Left lung (tissue), 10 donors: ENCODE data around the gene CD101. TPM values are rescaled to one million over a fixed set of nuclear protein-coding genes. Genes with fewer than 3 reads are reported as not detected.

ENCODE experiments used
- ATAC-seq: fragments of 200-7000 bp; cut with Tn5 transposase; one replicate; pipeline ENCODE4 v1.9.1; 2020; ENCODE audit warnings: moderate library complexity
- DNase-seq, 4 donors: peaks; one replicate each; pipeline ENCODE4 v3.0.0-alpha.2; 2013 to 2020
- H3K27ac ChIP-seq, 2 donors: fragments of 200-600 bp; sonication (generic) in 1 of 2; one replicate each; pipeline versions ENCODE4 v1.5.0 to v1.8.0; 2020 to 2021
- H3K27me3 ChIP-seq, 2 donors: fragments of 200-600 bp; sonication (generic) in 1 of 2; one replicate each; pipeline versions ENCODE4 v1.5.0 to v1.8.0; 2020 to 2021
- H3K36me3 ChIP-seq, 2 donors: fragments of 200-600 bp; sonication (generic) in 1 of 2; one replicate each; pipeline versions ENCODE4 v1.5.0 to v1.8.0; 2020 to 2021
- H3K4me1 ChIP-seq, 2 donors: fragments of 200-600 bp; one replicate each; pipeline ENCODE4 v1.8.0; 2021
- H3K4me3 ChIP-seq, 2 donors: fragments of 200-600 bp; sonication (generic) in 1 of 2; one replicate each; pipeline versions ENCODE4 v1.5.0 to v1.8.0; 2020 to 2021; ENCODE audit warnings: mild to moderate bottlenecking in 1 of 2
- H3K9me3 ChIP-seq, 2 donors: fragments of 200-600 bp; sonication (generic) in 1 of 2; one replicate each; pipeline versions ENCODE4 v1.5.0 to v1.8.0; 2020 to 2021
- CTCF ChIP-seq, 2 donors: fragments of 200-600 bp; sonication (generic) in 1 of 2; IDR thresholded peaks; one replicate each; pipeline versions ENCODE4 v1.5.0 to v1.8.0; 2021; ENCODE audit warnings: antibody characterized with exemption in 2 of 2
- intact Hi-C, 2 donors: fragments of 100-400 bp; cut with DNase I; formaldehyde crosslinking; loops; one replicate each; pipeline versions ENCODE4 v1.11.2 to v1.14.2; 2022
- polyA plus RNA-seq, 6 donors: library from polyadenylated mRNA; unstranded; fragments of 120-200 nt; gene quantifications; one replicate each; pipeline ENCODE4 v1.2.1, GENCODE V29; 2013; ENCODE audit not compliant: insufficient read length in 6 of 6
- total RNA-seq, 2 donors: library from RNA; stranded (reverse); fragmentation: NEBNext Ultra II Directional; extraction: Animal tissue kit (Norgen Biotek cat#: 25700); gene quantifications; one replicate each; pipeline ENCODE4 v1.2.1, GENCODE V29; 2021
- donor health status: DM: no; HTN: yes; CAD: no.
- donor health status: DM: no; HTN: no; CAD: no.

The CD101 gene
- total and polyA plus RNA-seq, 8 donors: 1.7 to 8.3 (median 2.5) TPM

GRCh38 chr1:117046781-117047180, 45.2 kb downstream of the CD101 start:
- no peaks in the 10 kb centered on the region for H3K9me3 ChIP-seq
- H3K4me1 ChIP-seq: peaks cover 4 to 27% of the 10 kb centered on the region in 2 donors
- no peak for DNase-seq
- no peaks in the 10 kb centered on the region for H3K27me3 ChIP-seq
- H3K36me3 ChIP-seq: no peaks in the 10 kb centered on the region
- H3K27ac ChIP-seq: no peak overlapping the region
- no peak for TF ChIP-seq CTCF (IDR thresholded peaks at IDR 0.05)
- intact Hi-C loops: no loop called here
- no peak overlapping the region for H3K4me3 ChIP-seq
- no peak for ATAC-seq

- no peak for DNase-seq
- Histone ChIP-seq H3K4me1 (peaks cover 4 to 28% of the 10 kb centered on the region in 2 donors), H3K4me3 (no peak overlapping the region), H3K27me3 (no peaks in the 10 kb centered on the region), H3K36me3 (no peaks in the 10 kb centered on the region), H3K27ac (no peak overlapping the region), H3K9me3 (no peaks in the 10 kb centered on the region)
- no peak for ATAC-seq
- intact Hi-C loops: no loop called here
- TF ChIP-seq CTCF (IDR thresholded peaks at IDR 0.05): no peak
Measured at GRCh38 chr1:117047271-117047670, 45.7 kb downstream of the CD101 start.

GRCh38 chr1:117049857-117050256, 48.3 kb downstream of the CD101 start:
- Histone ChIP-seq H3K9me3 (no peaks in the 10 kb centered on the region), H3K4me3 (no peak overlapping the region), H3K4me1 (peaks cover 4 to 28% of the 10 kb centered on the region in 2 donors), H3K27me3 (no peaks in the 10 kb centered on the region), H3K36me3 (no peaks in the 10 kb centered on the region), H3K27ac (peak overlapping the region in 1 of 2 donors; percentile 67)
- TF ChIP-seq CTCF (IDR thresholded peaks at IDR 0.05): no peak
- ATAC-seq: peak; percentile 58
- intact Hi-C loops: no loop called here
- no peak for DNase-seq

- Histone ChIP-seq H3K27ac (peak overlapping the region in 1 of 2 donors; percentile 59), H3K9me3 (no peaks in the 10 kb centered on the region), H3K36me3 (no peaks in the 10 kb centered on the region), H3K4me1 (peaks cover 4 to 28% of the 10 kb centered on the region in 2 donors), H3K4me3 (peak overlapping the region in 1 of 2 donors; percentile 1), H3K27me3 (no peaks in the 10 kb centered on the region)
- peak; percentile 77 for ATAC-seq
- intact Hi-C loops: no loop called here
- DNase-seq: peak in 2 of 4 donors; percentile 5 to 65
- no peak for TF ChIP-seq CTCF (IDR thresholded peaks at IDR 0.05)
Measured at GRCh38 chr1:117051224-117052064, 49.9 kb downstream of the CD101 start.

GRCh38 chr1:117054068-117054467, 52.5 kb downstream of the CD101 start:
- no peak overlapping the region for H3K4me3 ChIP-seq
- intact Hi-C loops: no loop called here
- TF ChIP-seq CTCF (IDR thresholded peaks at IDR 0.05): no peak
- ATAC-seq: no peak
- H3K27ac ChIP-seq: no peak overlapping the region
- no peaks in the 10 kb centered on the region for H3K27me3 ChIP-seq
- DNase-seq: no peak
- no peaks in the 10 kb centered on the region for H3K9me3 ChIP-seq
- peaks cover 4 to 19% of the 10 kb centered on the region in 2 donors for H3K4me1 ChIP-seq
- H3K36me3 ChIP-seq: no peaks in the 10 kb centered on the region
